ENCODE measurements around the gene ABHD2. TPM values are rescaled to one million over a fixed set of nuclear protein-coding genes. Genes with fewer than 3 reads are reported as not detected.
A peak's percentile ranks its signal among the peaks of the same experiment; 100 is the strongest.

The ABHD2 gene
- total and polyA plus RNA-seq, 9 of the 15 experiments (the other 6 are each of a cell fraction or from before 2014, with no cell fraction given): 16.9 to 99.8 (median 47.5) TPM

DNA sequence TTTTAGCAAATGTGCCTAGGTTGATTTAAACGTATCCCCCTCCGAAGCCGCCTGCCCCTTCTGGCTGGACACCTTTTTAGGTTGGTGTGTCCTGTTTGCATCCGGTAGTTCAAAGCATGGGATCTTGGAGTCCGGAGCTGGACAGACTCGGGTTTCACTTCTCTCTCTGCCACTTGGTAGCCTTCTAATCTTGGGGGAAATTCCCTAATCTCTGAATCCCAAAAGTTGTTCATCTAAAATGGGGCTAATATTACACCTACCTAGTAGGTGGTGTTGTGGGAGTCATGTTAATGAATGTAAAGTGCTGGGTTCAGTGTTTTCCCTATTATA, 156.3 kb downstream of the ABHD2 start:
- peak overlapping the region; percentile 88 for H3K4me2 ChIP-seq (ENCODE audit: insufficient read depth, low read length)
- WGBS (ENCODE audit: insufficient coverage, low coverage, missing lambda C conversion rate): 0% methylated on average over 6 of the region's 6 CpGs
- CTCF ChIA-PET (ENCODE audit: low intra/inter-chr PET ratio): interaction anchor here (1.3 kb wide), 1 partner anchor 38 kb away, joined by 8 read pairs; no protein-coding TSS in a partner anchor
- peak overlapping the region; percentile 76 for H3K27ac ChIP-seq (ENCODE audit: extremely low read depth, low read depth, low read length)
- H4K20me1 ChIP-seq (replicated peaks; ENCODE audit: control insufficient read depth, insufficient read depth, low read length): 0 out of 2 replicates have a peak, but pooled peaks cover 10% of the 10 kb centered on the region
- ATAC-seq: peak; percentile 52
- POLR2A ChIA-PET: interaction anchor here (0.6 to 1.5 kb wide), 6 partner anchors 14 to 38 kb away, joined by 3 to 12 read pairs (median 4); no protein-coding TSS in a partner anchor
- intact Hi-C loops (cut with micrococcal nuclease) (no loop called here), in situ Hi-C loops (cut with MboI) (no loop called here)
- peaks cover 4% of the 10 kb centered on the region for H3K9me1 ChIP-seq (ENCODE audit: control insufficient read depth, insufficient read depth, low read length)
- no peaks in the 10 kb centered on the region; the same call in 1 of the 2 replicates for H3K9me3 ChIP-seq (replicated peaks; ENCODE audit: control insufficient read depth, insufficient read depth, low read depth, low read length)
- BruUV-seq (replicated peaks): no TSS peak
- H3K36me3 ChIP-seq (ENCODE audit: control insufficient read depth, insufficient read depth, low read length): peaks cover 39% of the 10 kb centered on the region
- FAIRE-seq: peak; percentile 15
- H3K4me1 ChIP-seq (replicated peaks in 1 of 2; ENCODE audit: control insufficient read depth in 2 of 2, insufficient read depth in 2 of 2, low read length in 2 of 2): peaks cover 14 to 15% of the 10 kb centered on the region in 2 experiments; a peak in 4 of 5 replicates
- H3K27me3 ChIP-seq (ENCODE audit: control insufficient read depth in 2 of 2, insufficient read depth in 2 of 2, low read length in 2 of 2): no peaks in the 10 kb centered on the region
- H3K79me2 ChIP-seq (ENCODE audit: control insufficient read depth, insufficient read depth, low read length): peaks cover 49% of the 10 kb centered on the region
- peak overlapping the region; percentile 97 for H2AFZ ChIP-seq (ENCODE audit: low read depth, low read length)
- H3K9ac ChIP-seq (ENCODE audit: insufficient read depth in 1 of 2, low read depth in 2 of 2, low read length in 2 of 2): peak overlapping the region; percentile 85 to 98
- TF ChIP-seq, protein P1, sequence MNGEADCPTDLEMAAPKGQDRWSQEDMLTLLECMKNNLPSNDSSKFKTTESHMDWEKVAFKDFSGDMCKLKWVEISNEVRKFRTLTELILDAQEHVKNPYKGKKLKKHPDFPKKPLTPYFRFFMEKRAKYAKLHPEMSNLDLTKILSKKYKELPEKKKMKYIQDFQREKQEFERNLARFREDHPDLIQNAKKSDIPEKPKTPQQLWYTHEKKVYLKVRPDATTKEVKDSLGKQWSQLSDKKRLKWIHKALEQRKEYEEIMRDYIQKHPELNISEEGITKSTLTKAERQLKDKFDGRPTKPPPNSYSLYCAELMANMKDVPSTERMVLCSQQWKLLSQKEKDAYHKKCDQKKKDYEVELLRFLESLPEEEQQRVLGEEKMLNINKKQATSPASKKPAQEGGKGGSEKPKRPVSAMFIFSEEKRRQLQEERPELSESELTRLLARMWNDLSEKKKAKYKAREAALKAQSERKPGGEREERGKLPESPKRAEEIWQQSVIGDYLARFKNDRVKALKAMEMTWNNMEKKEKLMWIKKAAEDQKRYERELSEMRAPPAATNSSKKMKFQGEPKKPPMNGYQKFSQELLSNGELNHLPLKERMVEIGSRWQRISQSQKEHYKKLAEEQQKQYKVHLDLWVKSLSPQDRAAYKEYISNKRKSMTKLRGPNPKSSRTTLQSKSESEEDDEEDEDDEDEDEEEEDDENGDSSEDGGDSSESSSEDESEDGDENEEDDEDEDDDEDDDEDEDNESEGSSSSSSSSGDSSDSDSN (IDR thresholded peaks at IDR 0.05; ENCODE audit: borderline replicate concordance in 1 of 2, low read depth in 2 of 2, low read length in 2 of 2): no peak
- TF ChIP-seq MTF1 (CRISPR knock-in tag; IDR thresholded peaks at IDR 0.05; ENCODE audit: borderline replicate concordance) (no peak), ETV1 (tag; conservative IDR thresholded peaks at IDR 0.05; ENCODE audit: low read depth) (peak; percentile 37; the same call in 1 of the 2 replicates)
- TF ChIP-seq, protein P2, sequence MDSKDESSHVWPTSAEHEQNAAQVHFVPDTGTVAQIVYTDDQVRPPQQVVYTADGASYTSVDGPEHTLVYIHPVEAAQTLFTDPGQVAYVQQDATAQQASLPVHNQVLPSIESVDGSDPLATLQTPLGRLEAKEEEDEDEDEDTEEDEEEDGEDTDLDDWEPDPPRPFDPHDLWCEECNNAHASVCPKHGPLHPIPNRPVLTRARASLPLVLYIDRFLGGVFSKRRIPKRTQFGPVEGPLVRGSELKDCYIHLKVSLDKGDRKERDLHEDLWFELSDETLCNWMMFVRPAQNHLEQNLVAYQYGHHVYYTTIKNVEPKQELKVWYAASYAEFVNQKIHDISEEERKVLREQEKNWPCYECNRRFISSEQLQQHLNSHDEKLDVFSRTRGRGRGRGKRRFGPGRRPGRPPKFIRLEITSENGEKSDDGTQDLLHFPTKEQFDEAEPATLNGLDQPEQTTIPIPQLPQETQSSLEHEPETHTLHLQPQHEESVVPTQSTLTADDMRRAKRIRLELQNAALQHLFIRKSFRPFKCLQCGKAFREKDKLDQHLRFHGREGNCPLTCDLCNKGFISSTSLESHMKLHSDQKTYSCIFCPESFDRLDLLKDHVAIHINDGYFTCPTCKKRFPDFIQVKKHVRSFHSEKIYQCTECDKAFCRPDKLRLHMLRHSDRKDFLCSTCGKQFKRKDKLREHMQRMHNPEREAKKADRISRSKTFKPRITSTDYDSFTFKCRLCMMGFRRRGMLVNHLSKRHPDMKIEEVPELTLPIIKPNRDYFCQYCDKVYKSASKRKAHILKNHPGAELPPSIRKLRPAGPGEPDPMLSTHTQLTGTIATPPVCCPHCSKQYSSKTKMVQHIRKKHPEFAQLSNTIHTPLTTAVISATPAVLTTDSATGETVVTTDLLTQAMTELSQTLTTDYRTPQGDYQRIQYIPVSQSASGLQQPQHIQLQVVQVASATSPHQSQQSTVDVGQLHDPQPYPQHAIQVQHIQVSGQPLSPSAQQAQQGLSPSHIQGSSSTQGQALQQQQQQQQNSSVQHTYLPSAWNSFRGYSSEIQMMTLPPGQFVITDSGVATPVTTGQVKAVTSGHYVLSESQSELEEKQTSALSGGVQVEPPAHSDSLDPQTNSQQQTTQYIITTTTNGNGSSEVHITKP (IDR thresholded peaks at IDR 0.05; ENCODE audit: partially characterized antibody): peak; percentile 50
- TF ChIP-seq, protein P3, sequence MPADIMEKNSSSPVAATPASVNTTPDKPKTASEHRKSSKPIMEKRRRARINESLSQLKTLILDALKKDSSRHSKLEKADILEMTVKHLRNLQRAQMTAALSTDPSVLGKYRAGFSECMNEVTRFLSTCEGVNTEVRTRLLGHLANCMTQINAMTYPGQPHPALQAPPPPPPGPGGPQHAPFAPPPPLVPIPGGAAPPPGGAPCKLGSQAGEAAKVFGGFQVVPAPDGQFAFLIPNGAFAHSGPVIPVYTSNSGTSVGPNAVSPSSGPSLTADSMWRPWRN (IDR thresholded peaks at IDR 0.05; ENCODE audit: low read depth): 0 out of 2 replicates have a peak, but pooled peaks have one; percentile 2
- TF ChIP-seq, protein P4, sequence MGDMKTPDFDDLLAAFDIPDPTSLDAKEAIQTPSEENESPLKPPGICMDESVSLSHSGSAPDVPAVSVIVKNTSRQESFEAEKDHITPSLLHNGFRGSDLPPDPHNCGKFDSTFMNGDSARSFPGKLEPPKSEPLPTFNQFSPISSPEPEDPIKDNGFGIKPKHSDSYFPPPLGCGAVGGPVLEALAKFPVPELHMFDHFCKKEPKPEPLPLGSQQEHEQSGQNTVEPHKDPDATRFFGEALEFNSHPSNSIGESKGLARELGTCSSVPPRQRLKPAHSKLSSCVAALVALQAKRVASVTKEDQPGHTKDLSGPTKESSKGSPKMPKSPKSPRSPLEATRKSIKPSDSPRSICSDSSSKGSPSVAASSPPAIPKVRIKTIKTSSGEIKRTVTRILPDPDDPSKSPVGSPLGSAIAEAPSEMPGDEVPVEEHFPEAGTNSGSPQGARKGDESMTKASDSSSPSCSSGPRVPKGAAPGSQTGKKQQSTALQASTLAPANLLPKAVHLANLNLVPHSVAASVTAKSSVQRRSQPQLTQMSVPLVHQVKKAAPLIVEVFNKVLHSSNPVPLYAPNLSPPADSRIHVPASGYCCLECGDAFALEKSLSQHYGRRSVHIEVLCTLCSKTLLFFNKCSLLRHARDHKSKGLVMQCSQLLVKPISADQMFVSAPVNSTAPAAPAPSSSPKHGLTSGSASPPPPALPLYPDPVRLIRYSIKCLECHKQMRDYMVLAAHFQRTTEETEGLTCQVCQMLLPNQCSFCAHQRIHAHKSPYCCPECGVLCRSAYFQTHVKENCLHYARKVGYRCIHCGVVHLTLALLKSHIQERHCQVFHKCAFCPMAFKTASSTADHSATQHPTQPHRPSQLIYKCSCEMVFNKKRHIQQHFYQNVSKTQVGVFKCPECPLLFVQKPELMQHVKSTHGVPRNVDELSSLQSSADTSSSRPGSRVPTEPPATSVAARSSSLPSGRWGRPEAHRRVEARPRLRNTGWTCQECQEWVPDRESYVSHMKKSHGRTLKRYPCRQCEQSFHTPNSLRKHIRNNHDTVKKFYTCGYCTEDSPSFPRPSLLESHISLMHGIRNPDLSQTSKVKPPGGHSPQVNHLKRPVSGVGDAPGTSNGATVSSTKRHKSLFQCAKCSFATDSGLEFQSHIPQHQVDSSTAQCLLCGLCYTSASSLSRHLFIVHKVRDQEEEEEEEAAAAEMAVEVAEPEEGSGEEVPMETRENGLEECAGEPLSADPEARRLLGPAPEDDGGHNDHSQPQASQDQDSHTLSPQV (IDR thresholded peaks at IDR 0.05): 0 out of 2 replicates have a peak, but pooled peaks have one; percentile 5
- peak overlapping the region; percentile 56 for H3K4me3 ChIP-seq
- peak in 1 of 4 experiments; percentile 36 for DNase-seq (ENCODE audit: extremely low read depth in 1 of 4, low spot score in 3 of 4)
